ENCODE data around the gene MRM3. TPM values are rescaled to one million over a fixed set of nuclear protein-coding genes. Genes with fewer than 3 reads are reported as not detected.

Gene MRM3
- polyA plus RNA-seq, 1 donor from 2014 or later: 20.0 TPM

GRCh38 chr17:802481-802880 is 20.3 kb downstream of the MRM3 start:
- Histone ChIP-seq H4K20me1 (ENCODE audit: insufficient read depth) (no peaks in the 10 kb centered on the region), H3K4me3 (ENCODE audit: low read length) (no peak overlapping the region), H3K4me2 (ENCODE audit: low read length) (no peak overlapping the region)

More at GRCh38 chr17:802481-802880, 20.3 kb downstream of the MRM3 start:
- Histone ChIP-seq H3K36me3 (ENCODE audit: insufficient read depth, low read length) (no peaks in the 10 kb centered on the region), H3K27me3 (ENCODE audit: insufficient read depth, low read depth, low read length) (no peaks in the 10 kb centered on the region), H2AFZ (ENCODE audit: low read depth, low read length) (no peak overlapping the region), H3F3A (ENCODE audit: insufficient read depth, low read length, poor library complexity, severe bottlenecking) (no peaks in the 10 kb centered on the region), H3K27ac (ENCODE audit: low read length) (no peak overlapping the region), H3K9me3 (ENCODE audit: low read length) (no peaks in the 10 kb centered on the region), H3K9ac (ENCODE audit: low read length) (no peak overlapping the region), H3K79me2 (replicated peaks; ENCODE audit: insufficient read depth, low read length) (no peaks in the 10 kb centered on the region), H3K9me2 (ENCODE audit: insufficient read depth, low read length) (no peaks in the 10 kb centered on the region)
- TF ChIP-seq RAD21 (conservative IDR thresholded peaks at IDR 0.05): no peak
- TF ChIP-seq EZH2 (IDR thresholded peaks at IDR 0.05; ENCODE audit: borderline replicate concordance, insufficient read depth, low read length, poor library complexity, severe bottlenecking): no peak
- no peak for TF ChIP-seq POLR2AphosphoS5 (IDR thresholded peaks at IDR 0.05)
- no peak for TF ChIP-seq CTCF (IDR thresholded peaks at IDR 0.05; ENCODE audit: poor library complexity, severe bottlenecking)
- no peak for TF ChIP-seq SMC3 (conservative IDR thresholded peaks at IDR 0.05; ENCODE audit: poor library complexity)
- TF ChIP-seq EP300 (conservative IDR thresholded peaks at IDR 0.05; ENCODE audit: poor library complexity, severe bottlenecking): no peak
- no peak for TF ChIP-seq MXI1 (conservative IDR thresholded peaks at IDR 0.05; ENCODE audit: poor library complexity, severe bottlenecking)
- no peak for TF ChIP-seq TAF1 (IDR thresholded peaks at IDR 0.05; ENCODE audit: low read depth)
- TF ChIP-seq REST (IDR thresholded peaks at IDR 0.05; ENCODE audit: borderline replicate concordance): no peak
